Loucy (cell line): Measurements from ENCODE around the gene MAML2.

Experiments used
- EZH2phosphoT487 ChIP-seq: fragments of 200-600 bp; IDR thresholded peaks from 2 replicates; pipeline ENCODE4 v1.6.1; 2018; ENCODE audit warnings: antibody characterized with exemption, mild to moderate bottlenecking, moderate library complexity, borderline replicate concordance
- TF ChIP-seq, protein P1 (sequence below): fragments of 200-600 bp; sonication (generic); conservative IDR thresholded peaks from 2 replicates; pipeline ENCODE4 v1.5.1; 2014; ENCODE audit warnings: mild to moderate bottlenecking, antibody characterized with exemption, low read length

DNA sequence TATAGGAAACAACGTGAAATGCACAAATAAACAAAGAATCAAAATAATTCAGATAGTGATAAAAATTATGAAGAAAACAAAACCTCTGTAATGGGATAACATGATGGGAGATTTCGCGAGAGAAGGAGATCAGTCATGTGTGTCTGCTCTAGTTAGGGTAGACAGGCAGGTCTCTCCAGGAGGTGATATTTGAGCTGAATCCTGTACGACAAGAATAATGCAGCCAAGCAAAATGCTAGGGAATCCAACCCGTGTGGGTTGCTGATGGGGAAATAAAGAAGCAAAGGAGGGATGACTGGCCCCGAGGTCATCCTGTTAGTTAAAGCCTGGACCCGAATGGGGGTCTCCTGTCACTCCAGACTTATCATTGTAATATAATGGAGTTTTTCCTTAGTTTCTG is 16.0 kb downstream of the MAML2 start:
- TF ChIP-seq, protein P1, sequence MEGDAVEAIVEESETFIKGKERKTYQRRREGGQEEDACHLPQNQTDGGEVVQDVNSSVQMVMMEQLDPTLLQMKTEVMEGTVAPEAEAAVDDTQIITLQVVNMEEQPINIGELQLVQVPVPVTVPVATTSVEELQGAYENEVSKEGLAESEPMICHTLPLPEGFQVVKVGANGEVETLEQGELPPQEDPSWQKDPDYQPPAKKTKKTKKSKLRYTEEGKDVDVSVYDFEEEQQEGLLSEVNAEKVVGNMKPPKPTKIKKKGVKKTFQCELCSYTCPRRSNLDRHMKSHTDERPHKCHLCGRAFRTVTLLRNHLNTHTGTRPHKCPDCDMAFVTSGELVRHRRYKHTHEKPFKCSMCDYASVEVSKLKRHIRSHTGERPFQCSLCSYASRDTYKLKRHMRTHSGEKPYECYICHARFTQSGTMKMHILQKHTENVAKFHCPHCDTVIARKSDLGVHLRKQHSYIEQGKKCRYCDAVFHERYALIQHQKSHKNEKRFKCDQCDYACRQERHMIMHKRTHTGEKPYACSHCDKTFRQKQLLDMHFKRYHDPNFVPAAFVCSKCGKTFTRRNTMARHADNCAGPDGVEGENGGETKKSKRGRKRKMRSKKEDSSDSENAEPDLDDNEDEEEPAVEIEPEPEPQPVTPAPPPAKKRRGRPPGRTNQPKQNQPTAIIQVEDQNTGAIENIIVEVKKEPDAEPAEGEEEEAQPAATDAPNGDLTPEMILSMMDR = no peak
- no peak for TF ChIP-seq EZH2phosphoT487
